H1 (cell line): ENCODE results near the gene TGM2. TPM values are rescaled to one million over a fixed set of nuclear protein-coding genes. Genes with fewer than 3 reads are reported as not detected.

ENCODE experiments used
- CTCF ChIA-PET: fragments of 300-600 bp; sonication (Branson Sonifier 250); formaldehyde crosslinking; loops from one replicate; lab custom pipeline; 2021; ENCODE audit not compliant: partially characterized antibody; lab: Charles Lee
- POLR2A ChIA-PET: fragments of 300-600 bp; sonication (Branson Sonifier 250); formaldehyde crosslinking; loops from one replicate; lab custom pipeline; 2021; ENCODE audit warnings: inconsistent platforms; ENCODE audit not compliant: partially characterized antibody; lab: Charles Lee
- DNase-seq, 2 experiments: peaks; one replicate each; pipeline versions ENCODE4 v3.0.0 to v3.0.0-alpha.2; 2010 to 2022; ENCODE audit warnings: low spot score in 2 of 2, low read depth in 1 of 2, mixed read lengths in 1 of 2
- FAIRE-seq: peaks from 2 replicates; lab custom pipeline; 2011; peaks lifted over from hg19 to GRCh38; lab: Jason Lieb, UNC
- H2AFZ ChIP-seq: 2 replicates; pipeline ENCODE4 v1.8.1; 2012; ENCODE audit warnings: low read length, inconsistent platforms
- H2AK5ac ChIP-seq: 2 replicates; pipeline ENCODE4 v1.6.1; 2013; ENCODE audit warnings: low read depth, low read length
- H2BK120ac ChIP-seq: replicated peaks from 2 replicates; pipeline ENCODE3; 2013; ENCODE audit warnings: low read depth, low read length, inconsistent platforms
- H2BK12ac ChIP-seq: 2 replicates; pipeline ENCODE4 v1.6.1; 2013; ENCODE audit warnings: low read depth, low read length
- H2BK15ac ChIP-seq: 2 replicates; pipeline ENCODE4 v1.6.1; 2013; ENCODE audit warnings: low read length
- H2BK20ac ChIP-seq: 2 replicates; pipeline ENCODE4 v1.6.1; 2013; ENCODE audit warnings: low read length
- H2BK5ac ChIP-seq: 2 replicates; pipeline ENCODE4 v1.6.1; 2013; ENCODE audit warnings: low read depth, low read length
- H3K14ac ChIP-seq: 2 replicates; pipeline ENCODE4 v1.6.1; 2013; ENCODE audit warnings: inconsistent platforms; ENCODE audit not compliant: insufficient read length
- H3K18ac ChIP-seq: 2 replicates; pipeline ENCODE4 v1.6.1; 2013; ENCODE audit warnings: low read length; ENCODE audit errors: extremely low read depth
- H3K23ac ChIP-seq: 2 replicates; pipeline ENCODE4 v1.6.1; 2013; ENCODE audit warnings: inconsistent platforms; ENCODE audit not compliant: insufficient read length
- H3K23me2 ChIP-seq: 2 replicates; pipeline ENCODE4 v1.6.1; 2013; ENCODE audit warnings: low read depth, low read length
- H3K27ac ChIP-seq: 2 replicates; pipeline ENCODE4 v1.6.1; 2011; ENCODE audit warnings: low read depth, low read length, inconsistent platforms
- H3K27me3 ChIP-seq, 4 experiments: replicated peaks in 1 of 4; 1 replicate in 1 of 4; 2 replicates in 3 of 4; pipeline versions ENCODE4 v1.6.1 to v1.8.1; 2011 to 2013; ENCODE audit warnings: low read length in 3 of 4, mild to moderate bottlenecking in 3 of 4, inconsistent platforms in 2 of 4, mixed read lengths in 2 of 4, moderate library complexity in 1 of 4; ENCODE audit not compliant: control insufficient read depth in 3 of 4, insufficient read depth in 3 of 4; ENCODE audit errors: extremely low read depth in 1 of 4
- H3K36me3 ChIP-seq, 4 experiments: 2 replicates each; pipeline versions ENCODE4 v1.6.1 to v1.8.1; 2011 to 2013; ENCODE audit warnings: mild to moderate bottlenecking in 4 of 4, low read length in 3 of 4, moderate library complexity in 2 of 4, control low read depth in 1 of 4, inconsistent platforms in 1 of 4; ENCODE audit not compliant: insufficient read depth in 4 of 4, control insufficient read depth in 2 of 4
- H3K4ac ChIP-seq: replicated peaks from 2 replicates; pipeline ENCODE3; 2013; ENCODE audit warnings: low read length, low read depth, mixed read lengths, inconsistent platforms; ENCODE audit not compliant: insufficient read length
- H3K4me1 ChIP-seq, 4 experiments: replicated peaks in 1 of 4; 1 replicate in 1 of 4; 2 replicates in 3 of 4; pipeline versions ENCODE4 v1.6.1 to v1.8.1; 2011 to 2013; ENCODE audit warnings: low read length in 3 of 4, inconsistent platforms in 2 of 4, mixed read lengths in 1 of 4; ENCODE audit not compliant: insufficient read depth in 4 of 4, control insufficient read depth in 3 of 4
- H3K4me2 ChIP-seq, 2 experiments: 2 replicates each; pipeline versions ENCODE4 v1.6.1 to v1.8.1; 2011 to 2013; ENCODE audit warnings: low read depth in 2 of 2, low read length in 2 of 2, control low read depth in 1 of 2, inconsistent platforms in 1 of 2, mild to moderate bottlenecking in 1 of 2; ENCODE audit not compliant: insufficient read depth in 1 of 2
- H3K4me3 ChIP-seq, 4 experiments: fragments of 200-600, 300-600 bp in 1 of 4; sonication (generic), shearing (Covaris generic), sonication (Bioruptor Twin) in 1 of 4; 2 replicates each; pipeline versions ENCODE4 v1.5.1 to v1.8.1; 2011 to 2016; ENCODE audit warnings: low read length in 4 of 4, low read depth in 3 of 4, control low read depth in 2 of 4, inconsistent platforms in 2 of 4, mild to moderate bottlenecking in 2 of 4, mixed read lengths in 1 of 4, moderate library complexity in 1 of 4; ENCODE audit not compliant: insufficient read depth in 2 of 4; ENCODE audit errors: extremely low read depth in 1 of 4
- H3K56ac ChIP-seq: replicated peaks from 2 replicates; pipeline ENCODE3; 2013; ENCODE audit warnings: low read depth, mild to moderate bottlenecking, mixed read lengths, low read length, inconsistent platforms; ENCODE audit not compliant: insufficient read length
- H3K79me1 ChIP-seq: 2 replicates; pipeline ENCODE4 v1.6.1; 2013; ENCODE audit warnings: low read depth, low read length, control low read depth
- H3K79me2 ChIP-seq, 2 experiments: 2 replicates each; pipeline versions ENCODE4 v1.6.1 to v1.8.1; 2012 to 2013; ENCODE audit warnings: low read length in 2 of 2, mild to moderate bottlenecking in 2 of 2, inconsistent platforms in 1 of 2; ENCODE audit not compliant: insufficient read depth in 2 of 2, control insufficient read depth in 1 of 2
- H3K9ac ChIP-seq, 4 experiments: replicated peaks in 1 of 4; 1 replicate in 1 of 4; 2 replicates in 3 of 4; pipeline versions ENCODE4 v1.6.1 to v1.8.1; 2011 to 2013; ENCODE audit warnings: low read depth in 3 of 4, low read length in 3 of 4, control low read depth in 2 of 4, mild to moderate bottlenecking in 2 of 4, moderate library complexity in 2 of 4, inconsistent platforms in 1 of 4; ENCODE audit errors: extremely low read depth in 1 of 4
- H3K9me3 ChIP-seq, 2 experiments: 2 replicates each; pipeline versions ENCODE4 v1.6.1 to v1.8.1; 2012 to 2013; ENCODE audit warnings: mild to moderate bottlenecking in 2 of 2, moderate library complexity in 2 of 2, control low read depth in 1 of 2, inconsistent platforms in 1 of 2, low read depth in 1 of 2, low read length in 1 of 2, mixed read lengths in 1 of 2; ENCODE audit not compliant: insufficient read depth in 2 of 2
- H4K20me1 ChIP-seq, 2 experiments: replicated peaks in 1 of 2; 2 replicates each; pipeline versions ENCODE3 to v1.8.1; 2011 to 2013; ENCODE audit warnings: inconsistent platforms in 2 of 2, low read length in 2 of 2, mild to moderate bottlenecking in 1 of 2; ENCODE audit not compliant: insufficient read depth in 2 of 2, control insufficient read depth in 1 of 2
- H4K5ac ChIP-seq: 2 replicates; pipeline ENCODE4 v1.6.1; 2013; ENCODE audit warnings: low read length, low read depth, mixed read lengths, inconsistent platforms; ENCODE audit not compliant: insufficient read length
- H4K8ac ChIP-seq: 2 replicates; pipeline ENCODE4 v1.8.0; 2013; ENCODE audit warnings: mild to moderate bottlenecking, moderate library complexity, low read length, inconsistent platforms; ENCODE audit not compliant: insufficient read depth; ENCODE audit errors: extremely low read depth
- H4K91ac ChIP-seq: replicated peaks from 2 replicates; pipeline ENCODE3; 2013; ENCODE audit warnings: low read length, mixed read lengths, inconsistent platforms; ENCODE audit not compliant: insufficient read length
- BCL11A ChIP-seq, 2 experiments: IDR thresholded peaks; one replicate each; pipeline ENCODE4 v1.6.1; 2011; ENCODE audit warnings: low read depth in 2 of 2, low read length in 2 of 2, mild to moderate bottlenecking in 2 of 2
- CREB1 ChIP-seq: IDR thresholded peaks from 2 replicates; pipeline ENCODE4 v1.6.1; 2012; ENCODE audit warnings: inconsistent platforms
- JUN ChIP-seq: IDR thresholded peaks from 2 replicates; pipeline ENCODE4 v1.6.1; 2011; ENCODE audit warnings: low read depth, mild to moderate bottlenecking, improper control_type of control experiment, low read length
- NANOG ChIP-seq: IDR thresholded peaks from 2 replicates; pipeline ENCODE4 v1.6.1; 2011; ENCODE audit warnings: low read length, low read depth, mild to moderate bottlenecking, inconsistent platforms; ENCODE audit not compliant: insufficient read depth, poor library complexity, severe bottlenecking
- RFX5 ChIP-seq: IDR thresholded peaks from 2 replicates; pipeline ENCODE4 v1.6.1; 2011; ENCODE audit warnings: low read depth, low read length, improper control_type of control experiment, borderline replicate concordance
- SIX5 ChIP-seq: IDR thresholded peaks from 2 replicates; pipeline ENCODE4 v1.6.1; 2011; ENCODE audit warnings: mild to moderate bottlenecking, low read depth, low read length
- TAF1 ChIP-seq: IDR thresholded peaks from 2 replicates; pipeline ENCODE4 v1.6.1; 2011; ENCODE audit warnings: mild to moderate bottlenecking, low read depth, low read length
- TEAD4 ChIP-seq: IDR thresholded peaks from 2 replicates; pipeline ENCODE4 v1.6.1; 2012; ENCODE audit warnings: low read depth, low read length, inconsistent platforms, mixed read lengths
- ZNF274 ChIP-seq: IDR thresholded peaks from 2 replicates; pipeline ENCODE4 v1.7.0; 2012; ENCODE audit warnings: low read length, borderline replicate concordance; ENCODE audit errors: extremely low read depth
- WGBS, 2 experiments: shearing (Covaris generic) in 1 of 2; methylation state at CpG; one replicate each; pipeline versions ENCODE4 v1.1.6 to v1.1.7; 2013 to 2015; ENCODE audit warnings: low lambda C conversion rate in 2 of 2, mixed read lengths in 2 of 2, inconsistent platforms in 1 of 2, low coverage in 1 of 2, missing lambda C conversion rate in 1 of 2; ENCODE audit not compliant: insufficient replicate concordance in 2 of 2, insufficient coverage in 1 of 2, insufficient read length in 1 of 2; ENCODE audit errors: extremely low coverage in 1 of 2, missing lambda C conversion rate in 1 of 2; 5-methylcytosine and 5-hydroxymethylcytosine counted together
- polyA plus RNA-seq, 7 experiments: library from polyadenylated mRNA; depleted of rRNA in 3 of 7; stranded (reverse) in 5 of 7; unstranded in 2 of 7; fragments of >200 nt in 5 of 7; fragments of 200-250 nt in 2 of 7; gene quantifications; 1 replicate in 5 of 7; 2 replicates in 1 of 7; 4 replicates in 1 of 7; pipeline versions ENCODE4 v1.2.1 to v1.2.3, GENCODE V29; 2011 to 2013; ENCODE audit warnings: missing spikeins in 2 of 7, mixed read lengths in 2 of 7
- total RNA-seq: library from RNA; stranded (reverse); fragmentation: NEBNext Ultra II Directional; extraction: Animal tissue kit (Norgen Biotek cat#: 25700); gene quantifications from 2 replicates; pipeline ENCODE4 v1.2.1, GENCODE V29; 2021

The TGM2 gene
- total and polyA plus RNA-seq, 2 of the 8 experiments (the other 6 are each of a cell fraction or from before 2014, with no cell fraction given) = 0.86 to 1.0 TPM

GRCh38 chr20:38170219-38170825 is 5.3 kb upstream of the TGM2 start:
- TF ChIP-seq BCL11A (IDR thresholded peaks at IDR 0.05; ENCODE audit: low read depth in 2 of 2, low read length in 2 of 2) = no peak
- no peak for TF ChIP-seq RFX5
- no peak for TF ChIP-seq CREB1
- no peak for TF ChIP-seq TAF1
- TF ChIP-seq NANOG = no peak
- TF ChIP-seq JUN = no peak
- TF ChIP-seq SIX5 = no peak
- no peak for TF ChIP-seq ZNF274
- no peak for TF ChIP-seq TEAD4
- no peak overlapping the region for H3K27ac ChIP-seq
- H4K8ac ChIP-seq = no peak overlapping the region
- H3K79me2 ChIP-seq = no peaks in the 10 kb centered on the region
- H2BK12ac ChIP-seq = no peak overlapping the region
- no peak overlapping the region for H3K4ac ChIP-seq
- H3K27me3 ChIP-seq = no peaks in the 10 kb centered on the region; a peak in 1 of 7 replicates
- H4K91ac ChIP-seq = no peak overlapping the region
- no peak overlapping the region for H2AK5ac ChIP-seq
- H3K36me3 ChIP-seq = no peaks in the 10 kb centered on the region
- DNase-seq (no peak), FAIRE-seq (no peak)
- ChIA-PET CTCF (interaction anchor here (0.9 to 4.5 kb wide), 6 partner anchors 16 to 97 kb away, joined by 3 to 27 read pairs (median 3); no protein-coding TSS in a partner anchor), POLR2A (no interaction called here)
- H3K23ac ChIP-seq = no peak overlapping the region
- no peak overlapping the region for H2BK15ac ChIP-seq
- H3K56ac ChIP-seq = no peak overlapping the region
- H2BK120ac ChIP-seq = no peak overlapping the region
- no peak overlapping the region for H2BK5ac ChIP-seq
- H3K14ac ChIP-seq = no peak overlapping the region
- H3K4me1 ChIP-seq = peaks cover 0 to 2% (median 0%) of the 10 kb centered on the region in 4 experiments; a peak in 1 of 7 replicates
- peaks cover 4% of the 10 kb centered on the region; the same call in 1 of the 2 replicates for H3K23me2 ChIP-seq
- H4K20me1 ChIP-seq = peaks cover 0 to 3% of the 10 kb centered on the region in 2 experiments
- H2BK20ac ChIP-seq = no peak overlapping the region
- no peaks in the 10 kb centered on the region for H3K9me3 ChIP-seq
- no peak overlapping the region for H3K9ac ChIP-seq
- H2AFZ ChIP-seq = no peak overlapping the region
- H3K18ac ChIP-seq = no peak overlapping the region
- H4K5ac ChIP-seq = no peak overlapping the region
- 47% methylated on average over 8 of the region's 8 CpGs; no CpG with 5 or more reads in 1 of the 2 experiments for WGBS, 2 experiments
- H3K79me1 ChIP-seq = no peaks in the 10 kb centered on the region
- no peak overlapping the region for H3K4me2 ChIP-seq
- H3K4me3 ChIP-seq = no peak overlapping the region
